ENCODE data around the gene LRRC46. TPM values are rescaled to one million over a fixed set of nuclear protein-coding genes. Genes with fewer than 3 reads are reported as not detected.
A peak's percentile ranks its signal among the peaks of the same experiment; 100 is the strongest.

The LRRC46 gene
- total and polyA plus RNA-seq, 2 of the 4 experiments (the other 2 are of a cell fraction) = 0.77 TPM; not detected in 1

DNA sequence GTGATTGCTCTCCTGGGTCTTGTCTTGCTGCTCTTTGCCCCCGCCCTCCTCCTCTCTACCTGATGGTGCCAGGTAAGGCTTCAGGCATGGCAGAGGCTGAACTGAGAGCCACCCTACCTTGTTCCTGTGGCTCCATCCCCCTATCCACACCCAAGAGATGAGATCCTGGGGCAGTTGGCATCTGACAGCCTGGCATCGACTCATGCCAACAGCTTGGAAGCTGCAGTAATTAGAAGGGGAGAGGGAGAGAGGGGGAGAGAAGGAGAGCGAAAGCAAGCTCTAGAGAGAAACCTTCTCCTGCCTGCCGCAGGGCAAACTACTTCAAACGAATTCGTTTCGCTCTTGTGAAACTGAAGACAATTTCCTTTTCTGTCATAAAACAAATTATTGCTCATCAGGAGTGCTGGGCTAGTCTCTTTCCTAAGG lies 33.3 kb downstream of the LRRC46 start (continued):
- TF ChIP-seq NFE2L2 (IDR thresholded peaks at IDR 0.05; ENCODE audit: low read depth, low read length) (no peak), RFX5 (IDR thresholded peaks at IDR 0.05; ENCODE audit: low read depth, low read length) (no peak), CHD1 (IDR thresholded peaks at IDR 0.05; ENCODE audit: low read depth, low read length) (no peak), SMC3 (IDR thresholded peaks at IDR 0.05; ENCODE audit: low read depth, low read length) (no peak), RCOR1 (IDR thresholded peaks at IDR 0.05; ENCODE audit: insufficient replicate concordance, low read length) (no peak), FOS (IDR thresholded peaks at IDR 0.05; ENCODE audit: low read depth, low read length) (no peak), MXI1 (IDR thresholded peaks at IDR 0.05; ENCODE audit: borderline replicate concordance, low read depth, low read length) (no peak), RAD21 (IDR thresholded peaks at IDR 0.05; ENCODE audit: low read length) (no peak)

- H3K9me1 ChIP-seq (ENCODE audit: insufficient read depth, low read length) = peaks cover 5% of the 10 kb centered on the region
- H2BK120ac ChIP-seq (ENCODE audit: low read depth, low read length) = no peak overlapping the region
- peaks cover 8% of the 10 kb centered on the region for H3K4me1 ChIP-seq (ENCODE audit: control insufficient read depth, insufficient read depth, low read length)
- no peak overlapping the region for H4K5ac ChIP-seq (ENCODE audit: low read depth, low read length)
- WGBS, 2 experiments (ENCODE audit: extremely low coverage in 2 of 2, insufficient read length in 1 of 2) = 75% methylated on average over 20 of the region's 20 CpGs; no CpG with 5 or more reads in 1 of the 2 experiments
- no peak overlapping the region for H4K91ac ChIP-seq (ENCODE audit: insufficient read depth, low read depth, low read length)
- H2AK9ac ChIP-seq (replicated peaks; ENCODE audit: low read depth, low read length, poor library complexity) = peak overlapping the region; percentile 31
- no peak overlapping the region for H2BK5ac ChIP-seq (ENCODE audit: low read depth, low read length, poor library complexity, severe bottlenecking)
- H3K27ac ChIP-seq (ENCODE audit: insufficient read depth, low read length) = no peak overlapping the region
- POLR2A ChIA-PET (ENCODE audit: unreplicated experiment) = no interaction called here
- no peaks in the 10 kb centered on the region for H3K79me1 ChIP-seq (ENCODE audit: low read depth in 1 of 2, low read length in 2 of 2)
- H3K9me3 ChIP-seq (ENCODE audit: control insufficient read depth, insufficient read depth, low read length) = peaks cover 3% of the 10 kb centered on the region; the same call in 1 of the 2 replicates
- no peak overlapping the region for H3K9ac ChIP-seq (ENCODE audit: low read depth, low read length)
- H2BK20ac ChIP-seq (ENCODE audit: low read depth, low read length) = no peak overlapping the region
- ATAC-seq (ENCODE audit: low read depth) = no peak
- in situ Hi-C loops (cut with MboI; ENCODE audit: low sequenced_read_pairs) (no loop called here), dilution Hi-C loops (cut with HindIII; ENCODE audit: low sequenced_read_pairs, unreplicated experiment) (no loop called here), intact Hi-C loops (cut with micrococcal nuclease) (no loop called here)
- BruUV-seq (replicated peaks) = no TSS peak
- H3K18ac ChIP-seq (ENCODE audit: low read depth, low read length) = no peak overlapping the region
- no peak overlapping the region for H3K56ac ChIP-seq (ENCODE audit: extremely low read depth, insufficient read depth, low read length)
- H3K27me3 ChIP-seq (ENCODE audit: control insufficient read depth, insufficient read depth, low read length) = peaks cover 32% of the 10 kb centered on the region
- DNase-seq = no peak
- H2AFZ ChIP-seq (replicated peaks; ENCODE audit: low read length, poor library complexity) = peak overlapping the region; percentile 43
- peak overlapping the region; percentile 46; the same call in 1 of the 3 replicates for H2BK15ac ChIP-seq (ENCODE audit: low read depth, low read length)
- H3K4me3 ChIP-seq (ENCODE audit: insufficient read depth, low read depth, low read length) = no peak overlapping the region
- no peaks in the 10 kb centered on the region for H4K20me1 ChIP-seq (ENCODE audit: insufficient read depth, low read length)
- H3K36me3 ChIP-seq (ENCODE audit: control insufficient read depth, insufficient read depth, low read length) = no peaks in the 10 kb centered on the region
- no peak overlapping the region for H4K8ac ChIP-seq (ENCODE audit: low read depth in 2 of 2, low read length in 2 of 2)
- no peak overlapping the region for H3K14ac ChIP-seq (replicated peaks; ENCODE audit: low read depth, low read length)
- H3K4ac ChIP-seq (ENCODE audit: low read depth, low read length) = no peak overlapping the region
- no peak overlapping the region for H3K4me2 ChIP-seq (ENCODE audit: low read depth, low read length)
- CTCF ChIA-PET = no interaction called here
- no peak overlapping the region for H3K23ac ChIP-seq (ENCODE audit: low read depth, low read length)
- peak overlapping the region; percentile 48 for H2AK5ac ChIP-seq (ENCODE audit: low read depth, low read length)
- TF ChIP-seq SMC3 (IDR thresholded peaks at IDR 0.05; ENCODE audit: low read depth, low read length) (no peak), CEBPB (IDR thresholded peaks at IDR 0.05; ENCODE audit: low read depth, low read length) (no peak), POLR2A (IDR thresholded peaks at IDR 0.05; ENCODE audit: low read depth, low read length) (no peak), FOS (IDR thresholded peaks at IDR 0.05; ENCODE audit: low read depth, low read length) (no peak), RFX5 (IDR thresholded peaks at IDR 0.05; ENCODE audit: low read depth, low read length) (no peak), MAZ (IDR thresholded peaks at IDR 0.05; ENCODE audit: borderline replicate concordance, low read depth, low read length) (no peak), RCOR1 (IDR thresholded peaks at IDR 0.05; ENCODE audit: insufficient replicate concordance, low read length) (no peak), RAD21 (IDR thresholded peaks at IDR 0.05; ENCODE audit: low read length) (no peak), MXI1 (IDR thresholded peaks at IDR 0.05; ENCODE audit: borderline replicate concordance, low read depth, low read length) (no peak), CTCF (conservative IDR thresholded peaks at IDR 0.05; ENCODE audit: low read depth, low read length) (no peak)
- TF ChIP-seq, protein P1, sequence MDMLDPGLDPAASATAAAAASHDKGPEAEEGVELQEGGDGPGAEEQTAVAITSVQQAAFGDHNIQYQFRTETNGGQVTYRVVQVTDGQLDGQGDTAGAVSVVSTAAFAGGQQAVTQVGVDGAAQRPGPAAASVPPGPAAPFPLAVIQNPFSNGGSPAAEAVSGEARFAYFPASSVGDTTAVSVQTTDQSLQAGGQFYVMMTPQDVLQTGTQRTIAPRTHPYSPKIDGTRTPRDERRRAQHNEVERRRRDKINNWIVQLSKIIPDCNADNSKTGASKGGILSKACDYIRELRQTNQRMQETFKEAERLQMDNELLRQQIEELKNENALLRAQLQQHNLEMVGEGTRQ (IDR thresholded peaks at IDR 0.05; ENCODE audit: low read depth, low read length) = no peak
Measured at GRCh38 chr17:47866941-47867340, 35.5 kb downstream of the LRRC46 start.

Measured in IMR-90 (cell line).